HG03575 (cell line): ENCODE data around the gene GALNT16.

Experiments
- ATAC-seq: cut with Tn5 transposase; IDR thresholded peaks from one replicate; pipeline ENCODE4 v1.9.1; 2021; ENCODE audit not compliant: unreplicated experiment, insufficient number of reproducible peaks, low FRiP score; ENCODE audit errors: extremely low read depth

The GALNT16 gene

DNA sequence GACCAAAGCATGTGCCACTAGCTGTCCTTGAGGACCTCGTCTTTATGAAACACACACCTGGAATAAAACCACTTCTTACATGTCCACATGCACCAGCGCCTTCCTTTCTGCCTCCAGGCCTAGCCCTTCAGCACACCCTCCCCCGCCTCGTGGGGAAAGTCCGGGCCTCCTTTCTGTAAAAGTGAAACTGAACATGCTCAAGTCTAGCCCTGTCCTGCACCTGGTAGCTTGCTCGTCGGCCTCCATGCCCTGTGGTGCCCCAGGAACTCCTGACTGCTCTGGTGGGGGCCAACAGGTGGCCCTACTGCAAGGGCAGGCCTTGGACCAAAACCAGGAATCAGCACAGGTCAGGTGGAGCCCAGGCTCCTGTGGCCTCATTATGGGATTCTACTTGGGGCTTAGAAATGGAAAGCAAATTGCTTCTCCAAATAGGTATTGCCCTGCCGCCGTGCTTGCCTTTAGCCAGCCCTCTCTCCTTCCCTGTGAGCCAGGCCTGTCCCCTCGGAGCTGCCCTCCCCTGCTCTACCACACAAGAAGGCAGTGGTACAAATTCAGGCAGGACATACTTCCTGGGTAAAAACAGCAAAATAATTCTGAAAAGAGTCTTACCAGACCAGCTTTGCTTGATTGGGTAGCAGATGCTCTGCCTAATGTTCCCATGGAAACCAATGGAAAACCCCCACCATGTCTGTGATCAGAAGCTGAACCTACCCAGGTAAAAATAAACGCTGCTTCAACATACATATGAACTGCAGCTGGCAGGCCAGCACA lies 94.6 kb downstream of the GALNT16 start:
- ATAC-seq = peak; percentile 40

DNA sequence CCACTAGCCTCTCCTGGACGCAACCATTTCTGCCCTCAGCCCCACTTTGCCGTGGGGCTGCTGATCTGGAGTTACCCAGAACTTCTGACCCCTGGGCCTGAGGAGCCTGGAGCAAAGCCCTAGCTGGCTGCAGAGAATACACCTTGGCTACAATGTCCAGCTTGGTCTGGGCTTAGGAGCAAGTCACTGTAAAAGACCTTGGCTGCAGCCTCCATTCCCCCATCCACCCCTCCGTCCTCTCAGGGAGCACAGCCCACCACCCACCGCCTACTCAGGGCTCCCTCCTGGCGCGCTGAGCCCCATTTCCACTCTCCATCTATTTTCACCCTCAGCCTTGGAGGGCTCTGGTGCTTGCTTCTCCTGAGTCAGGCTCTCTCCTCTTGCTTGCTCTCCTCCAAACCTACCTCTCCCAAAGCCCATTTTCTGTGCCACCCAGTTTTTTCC lies 95.2 kb downstream of the GALNT16 start:
- ATAC-seq = no peak

DNA sequence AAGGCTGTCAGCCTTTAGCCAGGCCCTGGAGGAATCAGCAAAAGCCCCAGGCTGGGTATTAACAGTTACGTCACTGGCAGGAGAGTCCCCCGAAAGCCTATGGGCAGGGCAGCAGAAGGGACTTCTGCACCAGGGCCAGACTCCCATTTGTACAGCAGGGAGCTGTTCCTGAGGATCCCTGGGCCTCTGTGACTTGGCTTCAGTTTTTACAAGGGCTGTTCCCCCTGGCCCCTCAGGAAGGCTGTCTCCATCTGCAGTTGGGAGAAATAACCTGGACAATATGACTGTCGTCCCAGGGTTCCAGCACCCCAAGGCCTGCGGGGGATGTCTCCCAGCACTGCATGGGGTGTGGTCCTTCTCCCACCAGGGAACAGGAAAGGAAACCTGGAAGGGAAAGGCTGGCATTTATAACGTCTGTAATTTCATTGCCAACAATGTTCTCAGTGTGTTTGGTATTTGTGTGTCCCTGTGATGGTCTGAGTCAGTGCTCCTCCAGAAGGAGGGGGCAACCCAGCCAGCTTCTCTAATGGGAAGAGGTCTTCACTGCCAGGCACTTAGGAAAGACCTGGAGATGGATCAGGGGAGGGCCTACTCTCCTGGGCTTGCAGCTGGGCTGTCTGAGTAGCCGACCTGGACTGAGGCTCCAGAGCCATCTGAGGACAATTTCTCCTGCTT lies 95.8 kb downstream of the GALNT16 start:
- no peak for ATAC-seq

DNA sequence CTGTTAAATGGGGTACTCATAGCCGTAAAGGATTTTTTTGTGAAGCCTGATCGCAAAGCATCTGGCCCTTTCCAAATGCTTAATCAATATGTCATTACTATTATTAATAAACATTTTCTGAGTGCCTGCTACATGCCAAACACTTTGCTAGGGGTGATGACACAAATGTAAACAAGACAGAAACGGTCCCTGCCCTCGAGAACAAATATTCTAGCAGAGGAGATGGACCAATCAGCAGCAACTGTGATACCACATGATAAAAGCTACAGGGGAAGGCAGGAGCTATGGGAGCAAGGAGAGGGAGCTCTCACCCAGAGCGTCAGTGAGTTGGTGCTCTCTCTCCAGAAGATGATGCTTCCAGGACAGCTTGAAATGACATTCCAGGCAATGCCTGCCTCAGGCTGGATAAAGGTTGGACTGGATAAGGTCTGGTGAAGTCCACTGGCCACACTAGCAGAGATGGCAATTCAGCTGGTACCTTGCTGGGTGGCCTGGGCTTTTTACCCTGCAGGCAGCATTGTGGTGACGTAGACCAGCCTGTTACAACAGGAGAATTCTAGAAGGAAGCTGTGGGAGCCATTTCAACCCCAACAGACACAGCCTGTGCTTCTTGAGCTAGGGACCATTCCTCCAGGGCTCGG lies 97.1 kb downstream of the GALNT16 start:
- no peak for ATAC-seq

DNA sequence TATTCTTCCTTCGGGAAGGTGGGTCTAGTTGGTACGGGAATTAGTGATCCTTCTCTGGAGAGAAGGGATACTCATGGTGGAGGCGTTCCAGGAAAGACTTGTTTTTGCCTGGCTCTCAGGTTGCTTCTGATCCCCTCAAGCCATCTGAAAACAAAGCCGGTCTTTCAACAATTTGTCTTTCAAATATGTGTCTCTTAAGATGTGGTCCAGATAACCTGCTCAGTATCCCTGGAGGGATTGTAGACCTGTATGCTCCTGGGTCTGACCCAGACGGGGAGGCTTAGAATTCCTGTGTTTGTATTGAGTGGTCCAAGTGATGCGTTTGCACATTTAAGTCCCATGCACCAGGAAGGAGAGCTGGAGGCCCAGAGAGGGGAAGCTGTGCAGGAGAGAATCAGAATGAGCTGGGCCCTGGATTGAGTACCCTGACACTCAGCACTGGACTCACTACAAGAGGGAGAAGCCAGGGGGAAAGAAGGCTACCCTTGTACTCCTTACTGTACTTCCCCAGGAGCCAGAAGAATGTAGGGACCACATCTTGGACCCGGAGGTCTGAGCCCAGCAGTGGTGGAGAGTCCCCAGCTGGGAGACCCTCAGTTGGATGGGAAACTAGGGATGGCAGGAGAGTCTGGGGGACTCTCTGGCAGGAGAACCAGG lies 97.7 kb downstream of the GALNT16 start:
- ATAC-seq = no peak

DNA sequence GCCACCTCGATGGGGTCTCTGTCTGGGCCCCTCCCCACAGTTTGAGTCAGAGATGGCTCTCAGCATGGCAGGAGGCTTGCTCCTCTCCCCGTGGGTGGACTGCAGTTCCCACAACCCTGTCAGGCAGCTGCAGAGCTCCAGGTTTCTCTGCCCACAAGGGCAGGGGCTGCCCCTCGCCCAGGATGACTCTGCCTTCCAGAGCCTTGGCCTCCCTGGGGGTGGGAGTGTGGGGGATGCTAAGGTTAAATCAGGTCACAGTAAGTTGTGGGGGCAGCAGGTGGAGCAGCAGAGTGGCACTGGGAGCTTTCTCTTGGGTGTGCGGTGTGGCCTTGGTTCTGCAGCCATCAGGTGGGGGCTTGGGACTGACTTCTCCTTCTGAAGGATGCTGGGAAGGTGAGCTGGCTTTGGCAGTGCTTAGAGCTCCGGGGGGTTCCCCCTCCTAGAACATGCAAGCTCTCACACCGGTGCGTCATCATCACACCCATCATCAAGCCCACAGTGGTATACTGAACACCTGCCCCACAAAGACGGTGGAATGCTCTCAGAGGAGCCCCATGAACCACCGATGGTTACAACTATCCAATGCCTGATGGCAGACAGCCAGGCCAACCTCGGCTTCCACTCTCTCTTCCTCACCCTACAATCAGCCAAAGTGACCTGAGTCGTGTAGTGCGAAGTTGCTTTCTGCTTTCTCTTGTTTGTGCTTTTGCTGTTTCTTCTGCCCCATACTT lies 98.4 kb downstream of the GALNT16 start:
- ATAC-seq = no peak

DNA sequence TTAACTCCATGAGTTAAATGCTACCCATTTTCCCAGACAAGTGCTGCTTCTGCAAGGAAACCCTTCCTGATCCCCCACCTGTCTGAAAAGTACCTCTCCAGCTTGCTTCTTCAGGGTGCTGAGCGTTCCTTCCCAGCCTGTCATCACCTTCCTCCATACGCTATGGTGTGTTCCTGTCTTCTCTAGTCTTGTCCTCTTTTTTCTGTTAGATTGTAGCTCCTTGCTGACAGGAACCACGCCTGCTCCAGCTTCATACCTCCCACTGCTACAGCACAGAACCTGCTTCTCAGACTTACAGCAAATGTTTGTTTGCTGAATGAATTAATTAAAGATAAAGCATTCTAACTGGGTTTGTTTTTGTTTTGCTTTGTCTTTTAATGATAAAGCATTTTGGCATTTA lies 99.0 kb downstream of the GALNT16 start:
- ATAC-seq = no peak

DNA sequence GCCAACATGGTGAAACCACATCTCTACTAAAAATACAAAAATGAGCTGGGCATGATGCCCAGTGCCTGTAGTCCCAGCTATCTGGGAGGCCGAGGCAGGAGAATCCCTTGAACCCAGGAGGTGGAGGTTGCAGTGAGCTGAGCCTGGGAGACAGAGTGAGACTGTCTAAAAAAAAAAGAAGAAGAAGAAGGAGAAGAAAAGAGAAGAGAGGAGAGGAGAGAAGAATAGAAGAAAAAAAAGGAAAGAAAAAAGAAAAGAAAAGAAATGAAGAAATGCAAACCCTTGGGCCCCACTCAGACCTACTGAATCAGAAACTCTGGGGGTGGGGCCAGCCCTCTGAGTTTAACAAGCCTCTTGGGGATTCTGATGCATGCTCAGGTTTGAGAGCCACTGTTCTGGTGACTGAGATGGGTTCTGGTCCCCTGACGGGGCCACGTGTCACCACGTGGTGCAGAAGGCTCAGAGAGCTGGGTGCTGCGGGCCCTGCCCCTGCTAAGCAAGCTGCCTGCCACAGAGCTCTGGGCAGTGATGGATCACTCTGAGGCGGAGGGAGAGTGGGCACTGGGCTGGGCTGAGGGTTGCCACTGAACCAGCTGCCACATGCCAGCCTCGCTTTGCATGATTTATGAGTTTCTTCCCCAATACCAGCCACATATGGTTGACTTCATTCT lies 100.6 kb downstream of the GALNT16 start:
- ATAC-seq = no peak

DNA sequence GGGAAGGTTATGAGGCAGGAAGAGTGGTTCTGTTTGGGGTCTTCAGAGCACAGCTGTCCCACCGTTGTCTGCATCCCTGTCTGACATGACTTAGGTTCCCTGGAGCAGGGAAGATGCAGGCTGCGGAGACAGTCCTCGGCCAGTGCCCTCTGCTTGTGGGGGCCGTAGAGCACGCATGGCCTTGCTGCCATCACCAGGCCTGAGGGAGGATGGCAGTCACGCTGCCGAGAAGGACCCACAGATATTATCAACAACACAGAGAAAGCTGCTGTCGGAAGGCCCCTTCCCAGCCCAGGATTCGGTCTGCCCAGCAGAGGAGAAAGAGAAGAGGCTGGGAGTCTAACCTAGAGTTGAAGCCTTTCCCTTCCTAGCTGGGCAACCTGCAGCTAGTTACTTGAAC lies 103.1 kb downstream of the GALNT16 start:
- no peak for ATAC-seq

DNA sequence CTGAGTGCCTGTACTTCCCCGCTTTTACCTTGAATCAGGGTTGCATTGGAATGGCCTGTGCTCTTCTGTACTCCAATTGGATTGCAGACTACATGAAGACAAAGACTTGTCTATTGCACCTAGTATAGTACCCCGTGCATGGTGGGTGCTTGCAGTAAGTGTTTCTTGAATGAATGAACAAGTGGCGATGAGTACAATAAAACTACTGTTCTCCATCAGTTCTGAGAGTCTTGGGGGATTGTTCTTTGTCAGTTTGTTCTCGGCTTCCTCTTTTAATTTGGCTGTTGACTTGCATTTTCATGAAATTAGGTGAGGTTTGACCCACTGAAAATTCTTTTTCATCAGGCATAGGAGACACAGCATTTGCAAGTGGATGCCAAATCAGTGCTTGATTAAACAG lies 104.0 kb downstream of the GALNT16 start:
- no peak for ATAC-seq

DNA sequence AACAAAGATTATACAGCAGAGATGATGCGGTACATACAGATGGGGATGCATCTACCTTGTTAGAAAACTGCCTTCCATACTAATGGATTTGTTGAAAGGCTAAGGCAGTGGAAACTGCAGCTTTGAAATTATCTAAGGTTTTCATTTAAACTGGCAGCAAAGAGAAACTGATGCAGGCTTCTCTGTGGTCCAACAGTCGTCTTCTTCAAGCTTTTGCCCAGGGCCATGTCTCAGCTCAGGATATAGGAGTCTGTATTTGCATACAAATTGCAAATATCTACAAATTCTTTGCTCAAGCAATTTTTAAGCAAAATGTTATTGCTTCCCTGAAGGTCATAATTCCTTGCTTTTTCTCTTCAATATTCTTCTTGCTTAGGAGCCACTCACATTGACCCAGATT lies 104.4 kb downstream of the GALNT16 start:
- ATAC-seq = no peak

DNA sequence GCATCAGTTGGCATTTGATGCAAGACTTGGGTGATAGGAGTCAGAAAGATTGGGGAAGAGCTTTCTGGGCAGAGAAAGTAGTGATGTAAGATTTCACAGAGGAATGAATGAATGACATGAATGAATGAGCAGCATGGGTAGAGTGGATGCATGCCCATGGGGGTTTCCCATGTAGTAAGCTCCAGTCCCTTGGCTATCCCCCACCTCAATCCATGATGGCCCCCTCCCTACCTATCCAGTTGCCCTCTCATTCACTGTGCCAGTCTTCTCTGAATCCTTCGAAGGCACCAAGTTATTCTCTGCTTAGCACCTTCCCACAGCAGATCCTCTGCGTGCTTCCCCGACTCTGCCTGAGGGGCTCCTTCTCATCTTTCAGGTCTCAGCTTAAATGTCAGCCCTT lies 106.1 kb downstream of the GALNT16 start:
- ATAC-seq = no peak

DNA sequence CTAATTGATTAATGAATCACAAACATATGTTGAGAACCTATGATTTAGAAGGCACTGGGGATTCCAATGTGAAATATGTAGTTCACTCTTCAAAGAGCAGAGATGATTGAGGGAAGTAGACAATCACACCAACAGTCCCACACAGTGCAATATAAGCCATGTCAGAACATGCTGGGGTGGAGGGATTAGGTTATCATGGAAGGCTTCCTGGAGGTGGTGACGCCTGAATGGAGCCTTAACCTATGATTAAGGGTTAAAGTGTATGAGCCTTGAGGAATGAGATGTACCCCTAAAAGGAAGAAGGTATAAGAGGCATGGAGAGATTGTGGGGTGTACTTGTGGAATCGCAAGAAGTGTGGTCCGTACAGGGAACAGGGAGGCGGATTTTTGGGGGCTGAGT lies 106.8 kb downstream of the GALNT16 start:
- no peak for ATAC-seq

DNA sequence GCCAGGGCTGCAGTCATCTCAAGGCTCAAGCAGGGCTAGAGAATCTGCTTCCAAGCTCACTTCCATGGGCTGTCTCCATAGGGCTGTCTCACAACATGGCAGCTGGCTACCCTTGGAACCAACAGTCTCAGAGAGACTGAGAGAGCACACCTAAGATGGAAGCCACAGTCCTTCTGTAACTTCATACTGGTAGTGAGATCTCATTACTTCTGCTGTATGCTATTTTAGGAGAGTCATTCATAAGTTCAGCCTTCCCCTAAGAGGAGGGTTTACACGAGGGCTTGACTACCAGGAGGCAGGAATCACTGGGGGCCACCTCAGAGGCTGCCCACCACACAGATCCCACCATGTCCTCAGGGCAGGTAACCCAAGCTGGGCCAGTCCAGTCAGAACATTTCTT lies 108.4 kb downstream of the GALNT16 start:
- ATAC-seq = no peak

DNA sequence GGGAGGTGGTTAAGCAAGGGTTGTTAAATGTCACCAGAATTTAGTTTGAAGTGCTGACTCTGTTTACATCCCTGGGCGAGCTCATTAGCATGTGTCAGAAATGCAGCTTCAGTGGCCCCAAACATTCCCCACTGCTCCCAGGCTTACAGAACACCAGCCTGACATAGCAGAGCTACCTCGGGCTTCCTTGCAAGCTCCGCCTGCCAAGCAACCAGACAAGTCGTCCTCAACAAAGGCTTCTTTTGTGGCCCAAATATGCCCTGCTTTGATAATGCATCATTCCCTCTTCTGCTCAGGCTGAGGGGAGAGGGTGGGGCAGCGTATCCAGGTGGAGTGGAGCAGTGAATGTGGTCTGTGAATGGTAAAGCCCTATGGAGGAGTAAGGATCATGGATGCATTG lies 110.1 kb downstream of the GALNT16 start:
- ATAC-seq = no peak

DNA sequence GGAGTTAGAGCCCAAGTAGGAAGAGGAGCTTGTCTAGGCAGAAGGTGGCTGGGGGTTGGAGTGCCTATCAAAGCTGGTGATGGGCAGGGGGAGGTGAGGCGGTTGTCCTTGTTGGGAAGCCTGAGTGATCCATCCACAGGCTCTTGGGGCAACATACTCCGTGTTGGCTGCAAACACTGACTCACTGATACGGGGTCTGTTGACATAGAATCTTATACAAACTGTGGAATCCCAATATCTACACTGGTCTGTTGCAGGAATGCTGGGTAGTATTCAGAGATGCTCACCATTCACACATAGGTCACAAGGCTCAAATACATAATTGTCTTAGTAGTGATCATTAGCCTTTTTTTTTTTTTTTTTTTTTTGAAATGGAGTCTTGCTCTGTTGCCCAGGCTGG lies 112.2 kb downstream of the GALNT16 start:
- ATAC-seq = no peak

DNA sequence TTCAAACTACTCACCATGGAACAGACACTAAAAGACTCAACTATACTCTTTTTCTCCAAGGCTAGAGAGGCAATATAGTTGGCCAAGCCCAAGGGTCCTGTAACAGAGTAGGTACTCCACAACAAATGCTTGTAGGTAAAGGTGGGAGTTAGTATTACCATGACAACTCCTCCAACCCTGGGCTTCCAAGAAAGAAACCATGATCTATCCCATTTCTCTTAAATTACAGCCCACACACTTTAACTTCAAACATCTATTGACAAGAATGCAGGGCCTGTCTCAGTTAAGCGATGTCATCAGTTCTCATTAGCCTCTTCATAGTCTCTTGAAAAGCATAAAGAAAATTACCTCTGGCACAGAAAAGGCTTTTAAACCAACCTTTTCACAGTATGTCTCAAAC lies 113.1 kb downstream of the GALNT16 start:
- no peak for ATAC-seq

DNA sequence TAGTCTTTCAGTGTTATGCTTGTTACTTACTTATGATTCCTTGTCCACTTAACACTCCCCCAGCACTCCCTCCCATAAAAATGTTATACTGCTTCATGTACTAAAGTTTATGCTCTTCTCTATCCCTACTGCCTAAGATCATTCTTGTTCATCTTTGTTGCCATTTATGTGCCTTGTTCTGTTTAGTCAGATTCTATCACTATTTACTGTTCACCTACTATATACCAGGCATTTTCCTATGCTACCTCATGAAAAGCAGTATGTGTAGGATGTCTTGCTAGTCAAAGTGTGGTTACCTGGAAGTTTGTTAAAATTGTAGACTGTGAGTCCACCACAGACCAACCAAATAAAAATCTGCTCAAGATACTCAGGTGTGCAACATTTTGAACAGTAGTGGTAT lies 114.3 kb downstream of the GALNT16 start:
- ATAC-seq = no peak

DNA sequence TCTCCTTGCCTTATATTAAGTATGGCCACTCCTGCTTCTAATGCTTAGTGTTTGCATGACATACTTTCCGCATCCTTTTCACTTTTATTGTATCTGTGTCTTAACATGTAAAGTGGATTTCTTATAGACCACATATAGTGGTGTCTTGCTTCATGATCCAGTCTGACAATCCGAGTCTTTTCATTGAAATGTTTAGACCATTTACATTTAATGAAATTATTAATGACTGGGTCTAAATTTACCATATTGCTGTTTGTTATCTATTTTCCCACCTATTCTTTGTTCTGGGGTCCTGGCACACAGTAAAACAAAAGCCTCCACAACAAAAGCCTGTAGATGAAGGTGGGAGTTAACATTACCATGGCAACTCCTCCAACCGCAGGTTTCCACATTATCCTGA lies 115.2 kb downstream of the GALNT16 start:
- ATAC-seq = no peak
